ENCODE measurements around the gene KIF5C. TPM values are rescaled to one million over a fixed set of nuclear protein-coding genes. Genes with fewer than 3 reads are reported as not detected.

KIF5C gene
- total and polyA plus RNA-seq, 2 of the 13 experiments (the other 11 are each of a cell fraction or from before 2014, with no cell fraction given): 0.15 to 0.20 TPM

- FAIRE-seq: no peak
- in situ Hi-C loops (cut with HindIII; ENCODE audit: extremely low pct_ligation_motif_present, low pct_unique_long_range_greater_than_20kb): no loop called here
- 2% methylated on average over 4 of the region's 4 CpGs for WGBS (ENCODE audit: low lambda C conversion rate)
- no TSS peak for BruUV-seq (replicated peaks)
- Histone ChIP-seq H4K20me1 (ENCODE audit: insufficient read depth, low read length) (no peaks in the 10 kb centered on the region), H2AFZ (ENCODE audit: low read length) (no peak overlapping the region), H3K9me3 (ENCODE audit: low read length) (no peaks in the 10 kb centered on the region), H3K36me3 (replicated peaks in 1 of 2; ENCODE audit: control insufficient read depth in 1 of 2, insufficient read depth in 2 of 2, low read length in 2 of 2) (no peaks in the 10 kb centered on the region), H3K79me2 (ENCODE audit: insufficient read depth, low read length) (no peaks in the 10 kb centered on the region), H3K4me2 (ENCODE audit: low read depth, low read length) (no peak overlapping the region), H3K9ac (ENCODE audit: insufficient read depth, low read depth, low read length) (no peak overlapping the region), H3K4me3 (replicated peaks in 1 of 3; ENCODE audit: insufficient read depth in 1 of 3, low read depth in 2 of 3, low read length in 3 of 3) (no peak overlapping the region), H3K4me1 (ENCODE audit: insufficient read depth, low read length) (no peaks in the 10 kb centered on the region), H3K27me3 (ENCODE audit: control insufficient read depth in 1 of 2, insufficient read depth in 2 of 2, low read length in 2 of 2) (0 out of 5 replicates have a peak, but pooled peaks cover 0 to 4% of the 10 kb centered on the region in 2 experiments), H3K27ac (ENCODE audit: extremely low read length, insufficient read depth, low read length) (no peak overlapping the region)
- DNase-seq (ENCODE audit: low spot score): no peak
- TF ChIP-seq PLSCR1 (CRISPR knock-in tag; IDR thresholded peaks at IDR 0.05; ENCODE audit: borderline replicate concordance) (no peak), GFI1 (CRISPR knock-in tag; IDR thresholded peaks at IDR 0.05; ENCODE audit: borderline replicate concordance) (no peak), KLF15 (CRISPR knock-in tag; IDR thresholded peaks at IDR 0.05; ENCODE audit: borderline replicate concordance) (no peak), PHB2 (IDR thresholded peaks at IDR 0.05; ENCODE audit: partially characterized antibody) (no peak), CHD4 (IDR thresholded peaks at IDR 0.05; ENCODE audit: borderline replicate concordance, low read length) (no peak), ZNF333 (CRISPR knock-in tag; IDR thresholded peaks at IDR 0.05; ENCODE audit: borderline replicate concordance) (no peak), ZBTB3 (CRISPR knock-in tag; IDR thresholded peaks at IDR 0.05; ENCODE audit: borderline replicate concordance, low read depth) (no peak), E2F5 (CRISPR knock-in tag; conservative IDR thresholded peaks at IDR 0.05) (no peak), SIX1 (CRISPR knock-in tag; IDR thresholded peaks at IDR 0.05; ENCODE audit: borderline replicate concordance) (no peak), KLF9 (CRISPR knock-in tag; IDR thresholded peaks at IDR 0.05; ENCODE audit: low read depth) (no peak), SSRP1 (CRISPR knock-in tag; IDR thresholded peaks at IDR 0.05) (no peak), FOXO4 (CRISPR knock-in tag; conservative IDR thresholded peaks at IDR 0.05) (no peak), ZNF563 (CRISPR knock-in tag; IDR thresholded peaks at IDR 0.05) (no peak), MTF2 (CRISPR knock-in tag; IDR thresholded peaks at IDR 0.05; ENCODE audit: borderline replicate concordance) (no peak), ZFP91 (CRISPR knock-in tag; IDR thresholded peaks at IDR 0.05; ENCODE audit: borderline replicate concordance) (no peak)
- intact Hi-C loops (cut with micrococcal nuclease; ENCODE audit: unreplicated experiment): no loop called here
- CTCF ChIA-PET (ENCODE audit: low intra/inter-chr PET ratio, low total read pairs): no interaction called here
- POLR2A ChIA-PET: no interaction called here
- no peak for ATAC-seq
Measured at GRCh38 chr2:148944536-148944935, 69.5 kb downstream of the KIF5C start.
